Measurements from ENCODE around the gene RND1.

GRCh38 chr12:48827513-48828096, 38.1 kb downstream of the RND1 start:
- no peak for TF ChIP-seq POLR2A (IDR thresholded peaks at IDR 0.05)
- TF ChIP-seq, protein P1, sequence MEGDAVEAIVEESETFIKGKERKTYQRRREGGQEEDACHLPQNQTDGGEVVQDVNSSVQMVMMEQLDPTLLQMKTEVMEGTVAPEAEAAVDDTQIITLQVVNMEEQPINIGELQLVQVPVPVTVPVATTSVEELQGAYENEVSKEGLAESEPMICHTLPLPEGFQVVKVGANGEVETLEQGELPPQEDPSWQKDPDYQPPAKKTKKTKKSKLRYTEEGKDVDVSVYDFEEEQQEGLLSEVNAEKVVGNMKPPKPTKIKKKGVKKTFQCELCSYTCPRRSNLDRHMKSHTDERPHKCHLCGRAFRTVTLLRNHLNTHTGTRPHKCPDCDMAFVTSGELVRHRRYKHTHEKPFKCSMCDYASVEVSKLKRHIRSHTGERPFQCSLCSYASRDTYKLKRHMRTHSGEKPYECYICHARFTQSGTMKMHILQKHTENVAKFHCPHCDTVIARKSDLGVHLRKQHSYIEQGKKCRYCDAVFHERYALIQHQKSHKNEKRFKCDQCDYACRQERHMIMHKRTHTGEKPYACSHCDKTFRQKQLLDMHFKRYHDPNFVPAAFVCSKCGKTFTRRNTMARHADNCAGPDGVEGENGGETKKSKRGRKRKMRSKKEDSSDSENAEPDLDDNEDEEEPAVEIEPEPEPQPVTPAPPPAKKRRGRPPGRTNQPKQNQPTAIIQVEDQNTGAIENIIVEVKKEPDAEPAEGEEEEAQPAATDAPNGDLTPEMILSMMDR (IDR thresholded peaks at IDR 0.05): no peak
